ENCODE data around the gene CPZ. TPM values are rescaled to one million over a fixed set of nuclear protein-coding genes. Genes with fewer than 3 reads are reported as not detected.
A peak's percentile ranks its signal among the peaks of the same experiment; 100 is the strongest.
"Not testable (repeated sequence)": the region's sequence is repeated elsewhere in the genome, so short reads cannot be mapped to it uniquely, and the experiment has no call there.

The CPZ gene
- polyA plus RNA-seq, 1 donor = 3.1 TPM

GRCh38 chr4:8573266-8573665, 19.3 kb upstream of the CPZ start:
- Histone ChIP-seq H3K4me3 (ENCODE audit: low read length) (no peak overlapping the region), H3K9me3 (ENCODE audit: control insufficient read depth, low read depth, low read length) (no peaks in the 10 kb centered on the region), H3K36me3 (ENCODE audit: control insufficient read depth, insufficient read depth, low read length) (no peaks in the 10 kb centered on the region), H3K27ac (ENCODE audit: low read length) (no peak overlapping the region), H3K27me3 (ENCODE audit: control insufficient read depth, insufficient read depth, low read length) (no peaks in the 10 kb centered on the region), H3K4me1 (ENCODE audit: control insufficient read depth, insufficient read depth, low read length) (no peaks in the 10 kb centered on the region)
- DNase-seq = no peak
- no CpG with 5 or more reads among the region's 5 CpGs for WGBS (ENCODE audit: insufficient coverage, low lambda C conversion rate)

GRCh38 chr4:8574796-8575370, 17.7 kb upstream of the CPZ start:
- Histone ChIP-seq H3K9me3 (ENCODE audit: control insufficient read depth, low read depth, low read length) (no peaks in the 10 kb centered on the region), H3K27ac (ENCODE audit: low read length) (no peak overlapping the region), H3K36me3 (ENCODE audit: control insufficient read depth, insufficient read depth, low read length) (no peaks in the 10 kb centered on the region), H3K27me3 (ENCODE audit: control insufficient read depth, insufficient read depth, low read length) (peaks cover 14% of the 10 kb centered on the region), H3K4me3 (ENCODE audit: low read length) (no peak overlapping the region), H3K4me1 (ENCODE audit: control insufficient read depth, insufficient read depth, low read length) (no peaks in the 10 kb centered on the region)
- no CpG with 5 or more reads among the region's 5 CpGs for WGBS (ENCODE audit: insufficient coverage, low lambda C conversion rate)
- DNase-seq = no peak

GRCh38 chr4:8575457-8575856, 17.1 kb upstream of the CPZ start:
- Histone ChIP-seq H3K27ac (ENCODE audit: low read length) (no peak overlapping the region), H3K9me3 (ENCODE audit: control insufficient read depth, low read depth, low read length) (peaks cover 2% of the 10 kb centered on the region), H3K27me3 (ENCODE audit: control insufficient read depth, insufficient read depth, low read length) (peaks cover 20% of the 10 kb centered on the region), H3K4me1 (ENCODE audit: control insufficient read depth, insufficient read depth, low read length) (no peaks in the 10 kb centered on the region), H3K4me3 (ENCODE audit: low read length) (no peak overlapping the region), H3K36me3 (ENCODE audit: control insufficient read depth, insufficient read depth, low read length) (no peaks in the 10 kb centered on the region)
- DNase-seq = no peak
- WGBS (ENCODE audit: insufficient coverage, low lambda C conversion rate) = 91% methylated on average over 1 of the region's 4 CpGs

- not testable (repeated sequence) for H3K36me3 ChIP-seq (ENCODE audit: control insufficient read depth, insufficient read depth, low read length); DNase-seq; H3K4me3 ChIP-seq (ENCODE audit: low read length); H3K27ac ChIP-seq (ENCODE audit: low read length); H3K4me1 ChIP-seq (ENCODE audit: control insufficient read depth, insufficient read depth, low read length)
- Histone ChIP-seq H3K27me3 (ENCODE audit: control insufficient read depth, insufficient read depth, low read length) (peaks cover 31% of the 10 kb centered on the region), H3K9me3 (ENCODE audit: control insufficient read depth, low read depth, low read length) (peaks cover 12% of the 10 kb centered on the region)
- 78% methylated on average over 2 of the region's 5 CpGs for WGBS (ENCODE audit: insufficient coverage, low lambda C conversion rate)
These were observed 16.0 kb upstream of the CPZ start for GRCh38 chr4:8576591-8576990.

- no peak for DNase-seq
- H3K36me3 ChIP-seq (ENCODE audit: control insufficient read depth, insufficient read depth, low read length) = no peaks in the 10 kb centered on the region
- no peaks in the 10 kb centered on the region for H3K4me1 ChIP-seq (ENCODE audit: control insufficient read depth, insufficient read depth, low read length)
- peaks cover 12% of the 10 kb centered on the region for H3K9me3 ChIP-seq (ENCODE audit: control insufficient read depth, low read depth, low read length)
- no peak overlapping the region for H3K27ac ChIP-seq (ENCODE audit: low read length)
- peaks cover 34% of the 10 kb centered on the region for H3K27me3 ChIP-seq (ENCODE audit: control insufficient read depth, insufficient read depth, low read length)
- H3K4me3 ChIP-seq (ENCODE audit: low read length) = no peak overlapping the region
- no CpG with 5 or more reads among the region's 8 CpGs for WGBS (ENCODE audit: insufficient coverage, low lambda C conversion rate)
These were observed 15.5 kb upstream of the CPZ start for GRCh38 chr4:8577046-8577445.

- Histone ChIP-seq H3K4me3 (ENCODE audit: low read length) (no peak overlapping the region), H3K27ac (ENCODE audit: low read length) (no peak overlapping the region), H3K27me3 (ENCODE audit: control insufficient read depth, insufficient read depth, low read length) (peaks cover 37% of the 10 kb centered on the region), H3K4me1 (ENCODE audit: control insufficient read depth, insufficient read depth, low read length) (no peaks in the 10 kb centered on the region), H3K9me3 (ENCODE audit: control insufficient read depth, low read depth, low read length) (peaks cover 12% of the 10 kb centered on the region), H3K36me3 (ENCODE audit: control insufficient read depth, insufficient read depth, low read length) (no peaks in the 10 kb centered on the region)
- 80% methylated on average over 1 of the region's 4 CpGs for WGBS (ENCODE audit: insufficient coverage, low lambda C conversion rate)
- no peak for DNase-seq
These were observed 14.6 kb upstream of the CPZ start for GRCh38 chr4:8577972-8578371.

- WGBS (ENCODE audit: insufficient coverage, low lambda C conversion rate) = no CpG with 5 or more reads among the region's 3 CpGs
- Histone ChIP-seq H3K4me3 (ENCODE audit: low read length) (no peak overlapping the region), H3K9me3 (ENCODE audit: control insufficient read depth, low read depth, low read length) (peaks cover 12% of the 10 kb centered on the region), H3K4me1 (ENCODE audit: control insufficient read depth, insufficient read depth, low read length) (no peaks in the 10 kb centered on the region), H3K36me3 (ENCODE audit: control insufficient read depth, insufficient read depth, low read length) (no peaks in the 10 kb centered on the region), H3K27me3 (ENCODE audit: control insufficient read depth, insufficient read depth, low read length) (peaks cover 39% of the 10 kb centered on the region), H3K27ac (ENCODE audit: low read length) (no peak overlapping the region)
- DNase-seq = no peak
These were observed 13.8 kb upstream of the CPZ start for GRCh38 chr4:8578717-8579116.

GRCh38 chr4:8579526-8580320, 12.8 kb upstream of the CPZ start:
- no peak for DNase-seq
- H3K36me3 ChIP-seq (ENCODE audit: control insufficient read depth, insufficient read depth, low read length) = no peaks in the 10 kb centered on the region
- H3K9me3 ChIP-seq (ENCODE audit: control insufficient read depth, low read depth, low read length) = peaks cover 12% of the 10 kb centered on the region
- WGBS (ENCODE audit: insufficient coverage, low lambda C conversion rate) = 20% methylated on average over 3 of the region's 12 CpGs
- H3K27me3 ChIP-seq (ENCODE audit: control insufficient read depth, insufficient read depth, low read length) = peaks cover 39% of the 10 kb centered on the region
- no peak overlapping the region for H3K27ac ChIP-seq (ENCODE audit: low read length)
- H3K4me3 ChIP-seq (ENCODE audit: low read length) = no peak overlapping the region
- no peaks in the 10 kb centered on the region for H3K4me1 ChIP-seq (ENCODE audit: control insufficient read depth, insufficient read depth, low read length)

- Histone ChIP-seq H3K9me3 (ENCODE audit: control insufficient read depth, low read depth, low read length) (peaks cover 12% of the 10 kb centered on the region), H3K27me3 (ENCODE audit: control insufficient read depth, insufficient read depth, low read length) (peaks cover 43% of the 10 kb centered on the region), H3K27ac (ENCODE audit: low read length) (no peak within 1 kb of the TSS), H3K4me1 (ENCODE audit: control insufficient read depth, insufficient read depth, low read length) (no peaks in the 10 kb centered on the region), H3K36me3 (ENCODE audit: control insufficient read depth, insufficient read depth, low read length) (no peaks in the 10 kb centered on the region), H3K4me3 (ENCODE audit: low read length) (no peak within 1 kb of the TSS)
- peak; percentile 49 to 61 for DNase-seq
- no CpG with 5 or more reads among the region's 63 CpGs for WGBS (ENCODE audit: insufficient coverage, low lambda C conversion rate)
These were observed 12.1 kb upstream of the CPZ start, which contains the start of gene GPR78 for GRCh38 chr4:8580321-8581093. Gene GPR78, plus strand, starts transcription at chr4:8580392. Its CDS starts 591 bp downstream, at chr4:8580983.

GRCh38 chr4:8581094-8581861, 11.3 kb upstream of the CPZ start:
- Histone ChIP-seq H3K36me3 (ENCODE audit: control insufficient read depth, insufficient read depth, low read length) (no peaks in the 10 kb centered on the region), H3K27me3 (ENCODE audit: control insufficient read depth, insufficient read depth, low read length) (peaks cover 47% of the 10 kb centered on the region), H3K4me1 (ENCODE audit: control insufficient read depth, insufficient read depth, low read length) (no peaks in the 10 kb centered on the region), H3K27ac (ENCODE audit: low read length) (no peak overlapping the region), H3K9me3 (ENCODE audit: control insufficient read depth, low read depth, low read length) (peaks cover 12% of the 10 kb centered on the region), H3K4me3 (ENCODE audit: low read length) (no peak overlapping the region)
- no CpG with 5 or more reads among the region's 66 CpGs for WGBS (ENCODE audit: insufficient coverage, low lambda C conversion rate)
- DNase-seq = no peak

Measured in large intestine (tissue), 3 donors.